Daoy (cell line): ENCODE results near the gene SLC7A5. TPM values are rescaled to one million over a fixed set of nuclear protein-coding genes. Genes with fewer than 3 reads are reported as not detected.
"Not testable (repeated sequence)": the region's sequence is repeated elsewhere in the genome, so short reads cannot be mapped to it uniquely, and the experiment has no call there.

ENCODE experiments used
- DNase-seq: peaks from one replicate; pipeline ENCODE4 v3.0.0-alpha.2; 2015; ENCODE audit warnings: low read depth
- total RNA-seq: library from RNA; depleted of rRNA; stranded (reverse); fragments of >200 nt; shearing (Covaris generic); gene quantifications from 2 replicates; pipeline ENCODE4 v1.2.3, GENCODE V29; 2014

SLC7A5 gene
- total RNA-seq, 1 experiment from 2014 or later, result 31.6 TPM

GRCh38 chr16:87834005-87834667, 35.2 kb downstream of the SLC7A5 start:
- no peak for DNase-seq

GRCh38 chr16:87833548-87833947, 35.8 kb downstream of the SLC7A5 start:
- DNase-seq, result no peak

- DNase-seq, result no peak
Observed at GRCh38 chr16:87832741-87833502, 36.4 kb downstream of the SLC7A5 start.

GRCh38 chr16:87832137-87832527, 37.2 kb downstream of the SLC7A5 start:
- no peak for DNase-seq

- DNase-seq, result no peak
Observed at GRCh38 chr16:87831421-87832136, 37.7 kb downstream of the SLC7A5 start.

- DNase-seq, result no peak
Observed at GRCh38 chr16:87830673-87831420, 38.5 kb downstream of the SLC7A5 start.

- no peak for DNase-seq
Observed at GRCh38 chr16:87829988-87830672, 39.2 kb downstream of the SLC7A5 start.

GRCh38 chr16:87829622-87829980, 39.7 kb downstream of the SLC7A5 start:
- no peak for DNase-seq

GRCh38 chr16:87828907-87829621, 40.2 kb downstream of the SLC7A5 start:
- no peak for DNase-seq

- DNase-seq, result no peak
Observed at GRCh38 chr16:87828071-87828906, 41.0 kb downstream of the SLC7A5 start.

GRCh38 chr16:87827588-87827915, 41.8 kb downstream of the SLC7A5 start:
- DNase-seq, result not testable (repeated sequence)

- no peak for DNase-seq
Observed at GRCh38 chr16:87826798-87827587, 42.3 kb downstream of the SLC7A5 start.

GRCh38 chr16:87826407-87826797, 42.9 kb downstream of the SLC7A5 start:
- not testable (repeated sequence) for DNase-seq

- DNase-seq, result not testable (repeated sequence)
Observed at GRCh38 chr16:87825842-87826120, 43.5 kb downstream of the SLC7A5 start.

GRCh38 chr16:87824991-87825841, 44.1 kb downstream of the SLC7A5 start:
- DNase-seq, result no peak

- no peak for DNase-seq
Observed at GRCh38 chr16:87824016-87824990, 45.0 kb downstream of the SLC7A5 start.
